HL-60/S4 treated with phorbol 12-myristate 13-acetate at 8.2 ng/mL for 4 days and 3 days (cell line): ENCODE results near the gene AGXT.
"Not testable (repeated sequence)": the region's sequence is repeated elsewhere in the genome, so short reads cannot be mapped to it uniquely, and the experiment has no call there.

Experiments used
- in situ Hi-C: fragments of 300-500 bp; cut with MboI; formaldehyde crosslinking; loops from 2 replicates; pipeline ENCODE4 v1.15.0; 2022; ENCODE audit warnings: low sequenced_read_pairs

Gene AGXT

GRCh38 chr2:240839152-240840143 lies 29.2 kb upstream of the AGXT start:
- in situ Hi-C loops, result no loop called here

- in situ Hi-C loops, result no loop called here
Observed at GRCh38 chr2:240840435-240841060, 28.1 kb upstream of the AGXT start.

GRCh38 chr2:240846309-240846708 lies 22.3 kb upstream of the AGXT start:
- in situ Hi-C loops, result not testable (repeated sequence)

GRCh38 chr2:240846873-240847595 lies 21.6 kb upstream of the AGXT start:
- in situ Hi-C loops, result no loop called here

- in situ Hi-C loops, result no loop called here
Observed at GRCh38 chr2:240847817-240848216, 20.8 kb upstream of the AGXT start.

GRCh38 chr2:240848900-240849680 lies 19.5 kb upstream of the AGXT start:
- in situ Hi-C loops, result no loop called here

- in situ Hi-C loops, result no loop called here
Observed at GRCh38 chr2:240850026-240850425, 18.6 kb upstream of the AGXT start.

GRCh38 chr2:240850756-240851077 lies 17.9 kb upstream of the AGXT start:
- in situ Hi-C loops, result no loop called here

- in situ Hi-C loops, result no loop called here
Observed at GRCh38 chr2:240851078-240851991, 17.3 kb upstream of the AGXT start.

GRCh38 chr2:240852671-240853314 lies 15.8 kb upstream of the AGXT start:
- in situ Hi-C loops, result no loop called here

GRCh38 chr2:240855670-240856069 lies 13.0 kb upstream of the AGXT start:
- in situ Hi-C loops, result no loop called here

GRCh38 chr2:240856151-240856980 lies 12.3 kb upstream of the AGXT start:
- in situ Hi-C loops, result no loop called here

GRCh38 chr2:240857039-240858008 lies 11.3 kb upstream of the AGXT start:
- in situ Hi-C loops, result no loop called here

GRCh38 chr2:240858321-240858720 lies 10.3 kb upstream of the AGXT start:
- in situ Hi-C loops, result no loop called here

GRCh38 chr2:240858871-240859270 lies 9.8 kb upstream of the AGXT start:
- in situ Hi-C loops, result no loop called here

GRCh38 chr2:240861547-240861946 lies 7.1 kb upstream of the AGXT start:
- in situ Hi-C loops, result no loop called here

GRCh38 chr2:240864475-240864874 lies 4.1 kb upstream of the AGXT start:
- in situ Hi-C loops, result no loop called here
